Posterior vena cava (tissue), 2 donors: ENCODE results near the gene ASXL3. TPM values are rescaled to one million over a fixed set of nuclear protein-coding genes. Genes with fewer than 3 reads are reported as not detected.

Source experiments
- DNase-seq: peaks from one replicate; pipeline ENCODE4 v3.0.0-alpha.2; 2020; ENCODE audit warnings: low spot score
- intact Hi-C, 2 donors: fragments of 100-400 bp; cut with DNase I; formaldehyde crosslinking; loops; one replicate each; pipeline versions ENCODE4 v1.14.1 to v1.14.2; 2022 to 2023
- total RNA-seq, 2 donors: library from RNA; stranded (reverse); fragmentation: NEBNext Ultra II Directional; extraction: Animal tissue kit (Norgen Biotek cat#: 25700); gene quantifications; one replicate each; pipeline ENCODE4 v1.2.1, GENCODE V29; 2021
- donor health status: DM: yes; HTN: yes; CAD: no.
- donor health status: DM: yes; HTN: yes; CAD: no.

Gene ASXL3
- total RNA-seq, 2 donors from 2014 or later, result 4.3 to 5.0 TPM

DNA sequence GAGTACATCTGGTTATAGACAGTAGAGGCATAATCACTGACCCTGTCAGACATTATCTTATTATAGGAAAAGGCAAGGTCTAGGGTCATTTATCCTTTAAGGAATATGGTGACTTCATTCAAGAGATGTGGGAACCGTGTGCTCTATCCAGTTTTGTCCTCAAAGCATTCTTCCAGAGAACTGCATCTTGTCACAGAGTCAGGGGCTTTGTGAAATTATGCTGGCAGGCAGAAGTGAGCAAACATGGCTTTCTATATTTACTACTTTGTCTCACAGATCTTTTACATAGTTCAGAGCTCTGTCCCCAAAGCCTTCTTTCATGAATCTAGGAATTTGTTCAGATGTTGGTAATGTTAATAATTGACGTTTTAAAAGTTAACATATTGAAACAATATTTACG lies 177.4 kb downstream of the ASXL3 start:
- intact Hi-C loops, result no loop called here
- DNase-seq, result no peak

GRCh38 chr18:33755931-33756560 lies 178.0 kb downstream of the ASXL3 start:
- peak; percentile 78 for DNase-seq
- intact Hi-C loops, result no loop called here

- DNase-seq, result no peak
- intact Hi-C loops, result no loop called here
Observed at GRCh38 chr18:33757037-33757436, 179.0 kb downstream of the ASXL3 start.

- no peak for DNase-seq
- intact Hi-C loops, result no loop called here
Observed at GRCh38 chr18:33761363-33761762, 183.3 kb downstream of the ASXL3 start.

DNA sequence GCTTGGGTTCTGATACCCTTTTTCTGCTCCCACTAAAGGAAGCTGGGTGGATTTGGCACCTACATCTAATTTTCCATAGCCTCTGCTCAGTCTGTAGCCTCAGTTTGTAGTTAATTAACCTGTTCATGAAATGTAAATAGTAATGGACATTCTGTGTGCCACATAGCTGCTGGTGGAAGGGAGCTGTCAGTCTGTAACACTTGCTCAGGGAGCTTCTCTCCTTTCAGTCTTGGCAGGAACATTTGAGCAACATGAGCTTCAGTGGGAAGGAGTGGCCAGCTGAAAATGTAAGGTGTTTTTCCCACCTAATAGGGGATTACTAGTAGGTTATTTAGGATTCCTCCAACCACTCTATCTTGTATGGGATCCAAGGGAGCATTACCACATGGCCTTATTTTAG lies 203.4 kb downstream of the ASXL3 start:
- intact Hi-C loops, result no loop called here
- DNase-seq, result no peak

Other genes starting within 250 kb of the ASXL3 start
- 1 to 10 TPM in 1 of 2 donors, under 1 TPM in 1; 0.97 to 1.2 TPM for gene CCDC178, start 137.5 kb upstream of the ASXL3 start, total RNA-seq